Lung (tissue), 12 donors: Measurements from ENCODE around the gene ZFYVE21. TPM values are rescaled to one million over a fixed set of nuclear protein-coding genes. Genes with fewer than 3 reads are reported as not detected.

ENCODE experiments used
- ATAC-seq: fragments of 200-7000 bp; cut with Tn5 transposase; one replicate; pipeline ENCODE4 v1.9.1; 2020; ENCODE audit warnings: moderate number of reproducible peaks; ENCODE audit not compliant: insufficient read depth, low FRiP score
- DNase-seq, 3 donors: peaks; one replicate each; pipeline ENCODE4 v3.0.0-alpha.2; 2013 to 2017
- H3K27ac ChIP-seq, 2 donors: one replicate each; pipeline ENCODE4 v1.5.1; 2013; ENCODE audit warnings: mild to moderate bottlenecking in 2 of 2, moderate library complexity in 2 of 2, control low read depth in 1 of 2, inconsistent platforms in 1 of 2, low read depth in 1 of 2, low read length in 1 of 2
- H3K27me3 ChIP-seq, 3 donors: one replicate each; pipeline ENCODE4 v1.5.1; 2013; ENCODE audit warnings: low read length in 2 of 3; ENCODE audit not compliant: control insufficient read depth in 3 of 3, insufficient read depth in 3 of 3
- H3K36me3 ChIP-seq, 4 donors: one replicate each; pipeline ENCODE4 v1.5.1; 2013; ENCODE audit warnings: low read length in 4 of 4, mild to moderate bottlenecking in 1 of 4, moderate library complexity in 1 of 4; ENCODE audit not compliant: control insufficient read depth in 4 of 4, insufficient read depth in 4 of 4
- H3K4me1 ChIP-seq, 5 donors: one replicate each; pipeline ENCODE4 v1.5.1; 2013; ENCODE audit warnings: low read length in 5 of 5, mild to moderate bottlenecking in 2 of 5, moderate library complexity in 1 of 5; ENCODE audit not compliant: control insufficient read depth in 5 of 5, insufficient read depth in 5 of 5
- H3K4me3 ChIP-seq: one replicate; pipeline ENCODE4 v1.5.1; 2013; ENCODE audit warnings: mild to moderate bottlenecking, control low read depth, moderate library complexity
- H3K9ac ChIP-seq, 2 donors: one replicate each; pipeline ENCODE4 v1.5.1; 2013; ENCODE audit warnings: low read length in 2 of 2, control low read depth in 1 of 2; ENCODE audit not compliant: insufficient read depth in 1 of 2
- H3K9me3 ChIP-seq, 4 donors: one replicate each; pipeline ENCODE4 v1.5.1; 2013; ENCODE audit warnings: low read length in 3 of 4, mild to moderate bottlenecking in 1 of 4, moderate library complexity in 1 of 4; ENCODE audit not compliant: control insufficient read depth in 4 of 4, insufficient read depth in 3 of 4
- WGBS, 2 donors: extraction: QIAGEN DNeasy Blood & Tissue Kit; methylation state at CpG; one replicate each; pipeline ENCODE4 v1.1.7; 2013; 5-methylcytosine and 5-hydroxymethylcytosine counted together
- polyA plus RNA-seq, 2 donors: library from polyadenylated mRNA; stranded (reverse); fragments of 200-250 nt; gene quantifications; one replicate each; pipeline ENCODE4 v1.2.1, GENCODE V29; 2013
- total RNA-seq, 2 donors: library from RNA; depleted of rRNA in 1 of 2; stranded (reverse); fragments of >200 nt in 1 of 2; gene quantifications; one replicate each; pipeline ENCODE4 v1.2.1, GENCODE V29; 2014 to 2021
- TF ChIP-seq, protein P1 (sequence below): IDR thresholded peaks from 2 replicates; pipeline ENCODE4 v1.5.1; 2012; ENCODE audit warnings: mild to moderate bottlenecking; ENCODE audit errors: control extremely low read depth, extremely low read depth
- donor health status: control.
- donor health status: control.
- donor health status: Bipolar disorder and iron deficiency.
- donor health status: healthy.
- donor health status: DM: yes; HTN: yes; CAD: no.

ZFYVE21 gene
- total and polyA plus RNA-seq, 4 donors, result 39.4 to 68.3 (median 47.5) TPM

DNA sequence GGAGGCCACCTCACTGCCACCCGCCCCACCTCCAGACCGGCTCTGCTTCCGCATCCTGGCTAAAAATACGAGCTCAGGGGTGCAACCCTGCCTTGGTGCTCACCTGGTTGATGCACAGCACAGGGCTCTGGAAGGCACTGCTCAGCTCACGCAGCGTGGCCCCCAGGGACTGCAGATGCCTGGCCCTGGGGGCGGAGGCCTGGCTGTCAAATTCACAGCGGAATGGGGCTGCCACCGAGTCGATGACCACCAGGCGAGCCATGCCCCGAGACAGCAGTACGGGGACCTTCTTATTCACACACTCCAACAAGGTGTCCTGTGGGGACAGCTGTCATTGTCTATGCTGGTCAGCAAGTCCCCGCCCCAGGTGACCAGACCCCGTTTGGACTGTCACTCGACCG is 16.3 kb upstream of the ZFYVE21 start:
- TF ChIP-seq, protein P1, sequence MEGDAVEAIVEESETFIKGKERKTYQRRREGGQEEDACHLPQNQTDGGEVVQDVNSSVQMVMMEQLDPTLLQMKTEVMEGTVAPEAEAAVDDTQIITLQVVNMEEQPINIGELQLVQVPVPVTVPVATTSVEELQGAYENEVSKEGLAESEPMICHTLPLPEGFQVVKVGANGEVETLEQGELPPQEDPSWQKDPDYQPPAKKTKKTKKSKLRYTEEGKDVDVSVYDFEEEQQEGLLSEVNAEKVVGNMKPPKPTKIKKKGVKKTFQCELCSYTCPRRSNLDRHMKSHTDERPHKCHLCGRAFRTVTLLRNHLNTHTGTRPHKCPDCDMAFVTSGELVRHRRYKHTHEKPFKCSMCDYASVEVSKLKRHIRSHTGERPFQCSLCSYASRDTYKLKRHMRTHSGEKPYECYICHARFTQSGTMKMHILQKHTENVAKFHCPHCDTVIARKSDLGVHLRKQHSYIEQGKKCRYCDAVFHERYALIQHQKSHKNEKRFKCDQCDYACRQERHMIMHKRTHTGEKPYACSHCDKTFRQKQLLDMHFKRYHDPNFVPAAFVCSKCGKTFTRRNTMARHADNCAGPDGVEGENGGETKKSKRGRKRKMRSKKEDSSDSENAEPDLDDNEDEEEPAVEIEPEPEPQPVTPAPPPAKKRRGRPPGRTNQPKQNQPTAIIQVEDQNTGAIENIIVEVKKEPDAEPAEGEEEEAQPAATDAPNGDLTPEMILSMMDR, result no peak
- peaks cover 0 to 24% (median 17%) of the 10 kb centered on the region in 5 donors for H3K4me1 ChIP-seq
- no peak overlapping the region for H3K27ac ChIP-seq
- WGBS, 2 donors, result 91 to 96% methylated on average over 17 of the region's 17 CpGs
- no peak overlapping the region for H3K9ac ChIP-seq
- peaks cover 8 to 70% (median 28%) of the 10 kb centered on the region in 4 donors for H3K36me3 ChIP-seq
- ATAC-seq (no peak), DNase-seq (no peak)
- H3K27me3 ChIP-seq, result no peaks in the 10 kb centered on the region
- no peak overlapping the region for H3K4me3 ChIP-seq
- no peaks in the 10 kb centered on the region for H3K9me3 ChIP-seq

DNA sequence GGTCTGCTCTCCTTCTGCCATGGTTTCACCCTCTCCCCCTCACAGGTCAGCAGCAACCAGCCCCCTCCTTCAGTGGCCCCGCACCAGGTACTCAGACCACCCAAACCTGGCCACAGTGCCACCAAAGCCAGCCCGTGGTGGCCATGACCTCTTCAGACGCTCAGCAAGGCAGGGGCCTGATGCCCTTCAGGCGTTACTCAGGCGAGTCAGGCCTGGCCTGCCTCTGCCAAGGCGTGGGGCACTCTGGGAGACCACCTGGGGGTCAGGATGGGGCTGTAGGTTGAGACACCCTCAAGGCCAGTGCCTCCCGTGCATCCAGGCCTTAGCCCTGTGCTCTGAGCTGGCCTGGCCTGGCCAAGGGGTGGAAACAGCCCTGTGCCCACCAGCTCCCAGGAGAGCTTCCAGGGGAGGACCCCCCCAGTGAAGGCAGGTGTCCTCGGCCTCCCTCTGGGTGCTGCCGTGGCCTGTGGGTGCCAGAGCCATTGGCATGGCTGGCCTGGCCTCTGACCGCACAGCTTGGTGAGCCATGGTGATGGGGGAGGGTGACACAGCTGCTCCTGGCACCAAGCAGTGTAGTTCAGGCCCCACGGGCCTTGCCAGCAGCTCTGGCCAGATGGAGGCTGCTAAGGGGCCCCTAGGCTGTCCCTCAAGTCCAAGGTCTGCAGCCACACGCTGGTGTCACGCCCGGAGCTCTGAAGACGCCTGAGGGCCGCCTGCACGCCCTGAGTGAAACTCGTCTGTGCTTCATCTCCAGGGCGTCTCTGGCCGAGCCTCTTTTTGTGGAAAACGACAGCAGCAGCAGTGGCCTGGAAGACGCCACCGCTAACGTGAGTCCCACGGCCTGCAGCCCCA is 15.5 kb upstream of the ZFYVE21 start:
- ATAC-seq, result no peak
- peaks cover 2 to 66% (median 25%) of the 10 kb centered on the region in 4 donors for H3K36me3 ChIP-seq
- no peak overlapping the region for H3K27ac ChIP-seq
- no peaks in the 10 kb centered on the region for H3K27me3 ChIP-seq
- WGBS, 2 donors, result 86 to 93% methylated on average over 24 to 25 of the region's 25 CpGs
- no peaks in the 10 kb centered on the region for H3K9me3 ChIP-seq
- peaks cover 0 to 24% (median 19%) of the 10 kb centered on the region in 5 donors for H3K4me1 ChIP-seq
- H3K9ac ChIP-seq, result no peak overlapping the region
- DNase-seq, result no peak
- TF ChIP-seq, protein P1, result no peak
- no peak overlapping the region for H3K4me3 ChIP-seq

DNA sequence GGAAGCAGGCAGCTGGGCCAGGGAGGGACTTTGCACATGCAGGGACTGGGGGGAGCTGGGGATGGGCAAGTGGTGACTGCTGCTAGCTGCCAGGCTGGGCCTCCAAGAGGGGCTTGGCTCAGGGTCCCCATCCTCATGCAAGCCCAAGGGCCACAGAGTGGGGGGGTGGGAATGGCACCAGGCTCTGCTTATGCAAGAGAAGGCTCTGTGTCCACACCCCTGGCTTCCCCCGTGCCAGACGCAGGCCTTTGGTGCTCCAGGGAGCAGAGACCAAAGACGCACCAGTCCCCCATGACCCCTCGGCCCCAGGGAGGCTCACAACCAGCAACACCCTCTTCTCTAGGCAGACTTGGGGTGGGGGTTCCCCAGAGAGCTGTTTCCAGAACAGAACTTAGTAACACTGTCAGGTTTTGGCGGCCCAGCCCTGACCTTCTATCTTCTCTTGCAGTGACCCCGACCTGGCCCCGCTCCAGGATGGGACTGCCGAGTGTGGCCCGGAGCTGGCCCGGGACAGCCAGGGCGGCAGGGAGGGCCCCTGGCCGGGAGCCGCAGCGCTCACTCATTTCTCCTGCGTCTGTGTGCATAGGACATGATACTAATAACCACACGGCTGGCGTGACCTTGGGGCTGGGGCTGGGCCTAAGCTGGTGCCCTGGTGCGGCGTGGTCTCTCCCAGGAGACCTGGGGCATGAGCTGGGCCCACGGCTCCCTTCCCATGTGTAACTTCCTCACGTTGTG is 14.7 kb upstream of the ZFYVE21 start:
- Histone ChIP-seq H3K9me3 (no peaks in the 10 kb centered on the region), H3K4me1 (peaks cover 0 to 22% (median 20%) of the 10 kb centered on the region in 5 donors)
- WGBS, 2 donors, result 85 to 90% methylated on average over 21 of the region's 21 CpGs

More for the DNA sequence above, 14.7 kb upstream of the ZFYVE21 start:
- ATAC-seq (no peak), DNase-seq (no peak)
- Histone ChIP-seq H3K27me3 (no peaks in the 10 kb centered on the region), H3K36me3 (peaks cover 2 to 67% (median 27%) of the 10 kb centered on the region in 4 donors), H3K9ac (no peak overlapping the region), H3K27ac (no peak overlapping the region), H3K4me3 (no peak overlapping the region)
- TF ChIP-seq, protein P1, result no peak
